HL-60 (cell line): ENCODE data around the gene CCP110.

Experiments
- DNase-seq, 2 experiments: peaks; one replicate each; pipeline ENCODE4 v3.0.0-alpha.2; 2010 to 2020; ENCODE audit warnings: low read depth in 1 of 2, low spot score in 1 of 2
- H3K27ac ChIP-seq: fragments of 250-450 bp; sonication (Bioruptor Pico); replicated peaks from 2 replicates; pipeline ENCODE4 v1.5.1; 2020; ENCODE audit warnings: mild to moderate bottlenecking, moderate library complexity
- H3K27me3 ChIP-seq: fragments of 250-450 bp; sonication (Bioruptor Pico); 2 replicates; pipeline ENCODE4 v1.5.1; 2021; ENCODE audit warnings: mild to moderate bottlenecking, moderate library complexity; ENCODE audit not compliant: insufficient read depth, poor library complexity, severe bottlenecking
- H3K4me3 ChIP-seq: replicated peaks from 2 replicates; pipeline ENCODE4 v1.5.1; 2011; ENCODE audit warnings: mild to moderate bottlenecking, control low read depth, low read length; ENCODE audit not compliant: insufficient read depth
- CTCF ChIP-seq: IDR thresholded peaks from one replicate; pipeline ENCODE4 v1.5.1; 2011; ENCODE audit warnings: low read length, control low read depth, inconsistent platforms; ENCODE audit not compliant: insufficient read depth
- GABPA ChIP-seq: IDR thresholded peaks from 2 replicates; pipeline ENCODE4 v1.6.1; 2012; ENCODE audit warnings: low read depth
- POLR2AphosphoS5 ChIP-seq: IDR thresholded peaks from 2 replicates; pipeline ENCODE4 v1.6.1; 2012; ENCODE audit warnings: low read depth
- REST ChIP-seq: IDR thresholded peaks from 2 replicates; pipeline ENCODE4 v1.6.1; 2012; ENCODE audit warnings: low read depth; ENCODE audit not compliant: insufficient replicate concordance
- SPI1 ChIP-seq: IDR thresholded peaks from 2 replicates; pipeline ENCODE4 v1.6.1; 2012; ENCODE audit warnings: low read depth, mild to moderate bottlenecking, borderline replicate concordance

Gene CCP110

GRCh38 chr16:19567560-19567959, 43.8 kb downstream of the CCP110 start:
- no peak for TF ChIP-seq POLR2AphosphoS5
- TF ChIP-seq REST = no peak
- no peak for TF ChIP-seq SPI1
- no peak for TF ChIP-seq GABPA
- no peak for TF ChIP-seq CTCF
- DNase-seq = no peak
- Histone ChIP-seq H3K4me3 (no peak overlapping the region), H3K27me3 (no peaks in the 10 kb centered on the region), H3K27ac (no peak overlapping the region)

- Histone ChIP-seq H3K27me3 (no peaks in the 10 kb centered on the region), H3K4me3 (no peak overlapping the region), H3K27ac (no peak overlapping the region)
- TF ChIP-seq SPI1 = no peak
- no peak for TF ChIP-seq REST
- TF ChIP-seq GABPA = no peak
- TF ChIP-seq POLR2AphosphoS5 = no peak
- TF ChIP-seq CTCF = no peak
- no peak for DNase-seq
These were observed 50.3 kb downstream of the CCP110 start for GRCh38 chr16:19573997-19574396.

- Histone ChIP-seq H3K27me3 (no peaks in the 10 kb centered on the region), H3K4me3 (no peak overlapping the region), H3K27ac (no peak overlapping the region)
- TF ChIP-seq GABPA (no peak), CTCF (no peak), REST (no peak), POLR2AphosphoS5 (no peak), SPI1 (no peak)
- no peak for DNase-seq
These were observed 50.9 kb downstream of the CCP110 start for GRCh38 chr16:19574615-19575014.
